Measurements from ENCODE around the gene PACS1. TPM values are rescaled to one million over a fixed set of nuclear protein-coding genes. Genes with fewer than 3 reads are reported as not detected.

PACS1 gene
- polyA plus RNA-seq, 1 of the 3 experiments (the other 2 are of a cell fraction), result 37.3 TPM

DNA sequence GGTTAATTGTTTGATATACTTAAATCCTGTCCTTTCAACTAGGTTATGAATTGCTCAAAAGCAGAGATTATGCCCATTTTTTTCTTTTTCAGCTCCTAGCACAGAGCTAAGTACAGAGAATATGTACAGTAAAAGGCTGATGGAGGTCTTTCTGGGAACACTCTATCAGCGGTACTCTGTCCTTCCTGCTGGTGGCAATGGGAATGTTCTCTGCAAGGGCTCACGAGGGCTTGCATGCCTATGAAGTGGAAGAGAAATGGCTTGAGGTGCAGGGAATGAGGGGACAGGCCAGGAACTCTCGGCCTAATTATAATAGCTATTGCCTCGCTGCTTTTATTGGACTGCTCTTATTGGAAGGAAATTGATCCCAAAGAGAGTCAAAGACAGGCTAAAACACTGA, 114.7 kb downstream of the PACS1 start:
- Histone ChIP-seq H3F3A (replicated peaks; ENCODE audit: insufficient read depth) (peaks cover 18% of the 10 kb centered on the region), H3K36me3 (replicated peaks in 1 of 2; ENCODE audit: control insufficient read depth in 1 of 2, insufficient read depth in 2 of 2, low read length in 1 of 2) (no peaks in the 10 kb centered on the region), H3K9ac (no peak overlapping the region), H3K9me3 (no peaks in the 10 kb centered on the region), H3K9me2 (no peaks in the 10 kb centered on the region), H3K4me3 (ENCODE audit: low read depth in 2 of 2, low read length in 1 of 2) (no peak overlapping the region), H2AFZ (ENCODE audit: low read depth) (no peak overlapping the region), H3K79me2 (ENCODE audit: insufficient read depth) (peaks cover 96% of the 10 kb centered on the region), H3K4me2 (no peak overlapping the region), H4K20me1 (ENCODE audit: insufficient read depth) (peaks cover 36% of the 10 kb centered on the region), H3K4me1 (ENCODE audit: control insufficient read depth in 1 of 2, insufficient read depth in 2 of 2, low read depth in 1 of 2, low read length in 1 of 2) (peaks cover 0 to 3% of the 10 kb centered on the region in 2 experiments; a peak in 1 of 4 replicates), H3K27ac (ENCODE audit: low read depth in 2 of 2, low read length in 1 of 2) (no peak overlapping the region), H3K27me3 (ENCODE audit: insufficient read depth) (no peaks in the 10 kb centered on the region)
- TF ChIP-seq TAF1 (IDR thresholded peaks at IDR 0.05; ENCODE audit: borderline replicate concordance, low read depth, low read length) (no peak), RAD21 (IDR thresholded peaks at IDR 0.05; ENCODE audit: low read length) (no peak), GABPA (IDR thresholded peaks at IDR 0.05; ENCODE audit: low read depth) (no peak), GATA2 (CRISPR knock-in tag; IDR thresholded peaks at IDR 0.05) (no peak), RCOR1 (IDR thresholded peaks at IDR 0.05; ENCODE audit: low read length) (no peak), FOSL2 (IDR thresholded peaks at IDR 0.05; ENCODE audit: borderline replicate concordance, low read depth) (no peak), POLR2AphosphoS5 (IDR thresholded peaks at IDR 0.05; ENCODE audit: low read depth, low read length) (no peak), NFIC (IDR thresholded peaks at IDR 0.05; ENCODE audit: borderline replicate concordance) (no peak), ELF1 (IDR thresholded peaks at IDR 0.05) (no peak)
- TF ChIP-seq, protein P1, sequence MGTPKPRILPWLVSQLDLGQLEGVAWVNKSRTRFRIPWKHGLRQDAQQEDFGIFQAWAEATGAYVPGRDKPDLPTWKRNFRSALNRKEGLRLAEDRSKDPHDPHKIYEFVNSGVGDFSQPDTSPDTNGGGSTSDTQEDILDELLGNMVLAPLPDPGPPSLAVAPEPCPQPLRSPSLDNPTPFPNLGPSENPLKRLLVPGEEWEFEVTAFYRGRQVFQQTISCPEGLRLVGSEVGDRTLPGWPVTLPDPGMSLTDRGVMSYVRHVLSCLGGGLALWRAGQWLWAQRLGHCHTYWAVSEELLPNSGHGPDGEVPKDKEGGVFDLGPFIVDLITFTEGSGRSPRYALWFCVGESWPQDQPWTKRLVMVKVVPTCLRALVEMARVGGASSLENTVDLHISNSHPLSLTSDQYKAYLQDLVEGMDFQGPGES (IDR thresholded peaks at IDR 0.05; ENCODE audit: low read depth, low read length), result no peak
- TF ChIP-seq, protein P2, sequence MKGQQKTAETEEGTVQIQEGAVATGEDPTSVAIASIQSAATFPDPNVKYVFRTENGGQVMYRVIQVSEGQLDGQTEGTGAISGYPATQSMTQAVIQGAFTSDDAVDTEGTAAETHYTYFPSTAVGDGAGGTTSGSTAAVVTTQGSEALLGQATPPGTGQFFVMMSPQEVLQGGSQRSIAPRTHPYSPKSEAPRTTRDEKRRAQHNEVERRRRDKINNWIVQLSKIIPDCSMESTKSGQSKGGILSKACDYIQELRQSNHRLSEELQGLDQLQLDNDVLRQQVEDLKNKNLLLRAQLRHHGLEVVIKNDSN (IDR thresholded peaks at IDR 0.05; ENCODE audit: borderline replicate concordance, low read depth), result no peak
- no peak for DNase-seq
- 95% methylated on average over 4 of the region's 4 CpGs for WGBS (ENCODE audit: low lambda C conversion rate)
- ChIA-PET CTCF (interaction anchor here (1.0 to 1.6 kb wide), 3 partner anchors 11 to 98 kb away, joined by 3 to 6 read pairs (median 3); no protein-coding TSS in a partner anchor), POLR2A (no interaction called here)

DNA sequence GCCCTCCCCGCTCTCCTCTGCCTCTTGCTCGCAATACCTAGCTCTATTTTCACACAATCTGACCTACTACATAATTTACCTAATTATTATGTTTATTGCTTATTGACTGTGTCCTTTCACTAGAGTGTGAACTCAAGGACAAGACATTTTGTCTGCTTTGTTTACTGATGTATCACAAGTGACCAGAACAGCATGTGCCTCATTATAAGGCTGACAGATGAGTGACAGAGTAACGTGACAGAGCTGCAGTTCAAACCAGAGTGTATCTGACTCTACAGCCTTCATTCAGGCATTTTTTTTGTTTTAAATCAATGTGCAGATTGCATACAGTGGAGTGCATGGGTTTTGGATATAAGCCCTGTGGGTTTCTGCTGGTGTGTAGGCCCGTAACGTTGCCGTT, 116.4 kb downstream of the PACS1 start:
- no peak for DNase-seq
- no peaks in the 10 kb centered on the region for H3K9me2 ChIP-seq
- H3K4me3 ChIP-seq (ENCODE audit: low read depth in 2 of 2, low read length in 1 of 2), result no peak overlapping the region
- H3K27ac ChIP-seq (ENCODE audit: low read depth in 2 of 2, low read length in 1 of 2), result no peak overlapping the region
- H3K36me3 ChIP-seq (replicated peaks in 1 of 2; ENCODE audit: control insufficient read depth in 1 of 2, insufficient read depth in 2 of 2, low read length in 1 of 2), result peaks cover 0 to 5% of the 10 kb centered on the region in 2 experiments
- no peaks in the 10 kb centered on the region for H3K27me3 ChIP-seq (ENCODE audit: insufficient read depth)
- TF ChIP-seq RXRA (IDR thresholded peaks at IDR 0.05; ENCODE audit: borderline replicate concordance, low read depth), result no peak
- no peak for TF ChIP-seq FOXJ3 (CRISPR knock-in tag; IDR thresholded peaks at IDR 0.05)
- TF ChIP-seq JUND (IDR thresholded peaks at IDR 0.05), result no peak
- no peak for TF ChIP-seq CHD2 (IDR thresholded peaks at IDR 0.05; ENCODE audit: low read length, partially characterized antibody)
- no peak overlapping the region for H3K9ac ChIP-seq
- peaks cover 97% of the 10 kb centered on the region for H3K79me2 ChIP-seq (ENCODE audit: insufficient read depth)
- peaks cover 0 to 8% of the 10 kb centered on the region in 2 experiments; a peak in 2 of 4 replicates for H3K4me1 ChIP-seq (ENCODE audit: control insufficient read depth in 1 of 2, insufficient read depth in 2 of 2, low read depth in 1 of 2, low read length in 1 of 2)
- 98% methylated on average over 6 of the region's 6 CpGs for WGBS (ENCODE audit: low lambda C conversion rate)
- no peak overlapping the region for H3K4me2 ChIP-seq
- no peak overlapping the region for H2AFZ ChIP-seq (ENCODE audit: low read depth)
- ChIA-PET CTCF (interaction anchor here (0.8 to 1.6 kb wide), 3 partner anchors 13 to 118 kb away, joined by 3 to 4 read pairs (median 3); no protein-coding TSS in a partner anchor), POLR2A (no interaction called here)
- H4K20me1 ChIP-seq (ENCODE audit: insufficient read depth), result peaks cover 36% of the 10 kb centered on the region
- peaks cover 18% of the 10 kb centered on the region for H3F3A ChIP-seq (replicated peaks; ENCODE audit: insufficient read depth)
- no peaks in the 10 kb centered on the region for H3K9me3 ChIP-seq

Measured in SK-N-SH (cell line).